Lower leg skin (tissue), 4 donors: ENCODE data around the gene CTDSPL. TPM values are rescaled to one million over a fixed set of nuclear protein-coding genes. Genes with fewer than 3 reads are reported as not detected.

Experiments
- DNase-seq, 2 donors: peaks; one replicate each; pipeline ENCODE4 v3.0.0-alpha.2; 2019; ENCODE audit warnings: low spot score in 2 of 2
- H3K4me3 ChIP-seq: fragments of 200-600 bp; sonication (generic); 2 replicates; pipeline ENCODE4 v1.5.1; 2017; ENCODE audit warnings: mild to moderate bottlenecking, low read depth; ENCODE audit not compliant: poor library complexity, severe bottlenecking
- POLR2A ChIP-seq, 2 donors: fragments of 450-650 bp; IDR thresholded peaks; one replicate each; pipeline ENCODE4 v1.6.1; 2016 to 2017; ENCODE audit warnings: antibody characterized with exemption in 2 of 2, mild to moderate bottlenecking in 1 of 2, moderate library complexity in 1 of 2
- WGBS, 2 donors: methylation state at CpG; one replicate each; pipeline ENCODE4 v1.1.5; 2018; 5-methylcytosine and 5-hydroxymethylcytosine counted together
- intact Hi-C: fragments of 100-400 bp; cut with DNase I; formaldehyde crosslinking; loops from one replicate; pipeline ENCODE4 v1.15.0; 2023; ENCODE audit warnings: low total_unique reads
- total RNA-seq, 4 donors: library from RNA; depleted of rRNA; stranded (reverse); fragments of >200 nt; gene quantifications; one replicate each; pipeline ENCODE4 v1.1.0, GENCODE V29; 2016
- TF ChIP-seq, protein P1 (sequence below), 3 donors: fragments of 450-650 bp; IDR thresholded peaks; one replicate each; pipeline ENCODE4 v1.5.1; 2016; ENCODE audit warnings: antibody characterized with exemption in 3 of 3, mild to moderate bottlenecking in 3 of 3, moderate library complexity in 2 of 3

CTDSPL gene
- total RNA-seq, 4 donors from 2014 or later, result 59.8 to 97.5 (median 94.6) TPM

DNA sequence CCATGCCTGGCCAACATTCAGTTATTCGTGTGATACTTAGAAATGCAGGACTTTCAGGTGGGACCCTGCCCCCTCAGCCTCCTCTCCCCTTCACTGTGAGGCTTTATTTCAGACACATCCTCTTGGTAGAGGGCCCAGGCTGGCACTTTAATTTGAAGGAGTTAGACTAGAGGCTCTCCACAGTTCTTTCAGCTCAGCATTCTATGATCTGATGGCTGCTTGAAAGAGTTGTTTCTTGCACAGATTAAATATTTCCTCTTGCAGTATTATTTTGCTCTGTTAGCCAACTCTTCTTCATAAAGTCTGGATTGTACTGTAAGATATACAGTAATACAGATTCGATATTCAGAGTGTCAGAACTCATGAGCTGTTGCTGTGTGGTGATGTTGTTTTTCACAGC, 35.1 kb downstream of the CTDSPL start:
- WGBS, 2 donors, result 47 to 62% methylated on average over 2 of the region's 2 CpGs

DNA sequence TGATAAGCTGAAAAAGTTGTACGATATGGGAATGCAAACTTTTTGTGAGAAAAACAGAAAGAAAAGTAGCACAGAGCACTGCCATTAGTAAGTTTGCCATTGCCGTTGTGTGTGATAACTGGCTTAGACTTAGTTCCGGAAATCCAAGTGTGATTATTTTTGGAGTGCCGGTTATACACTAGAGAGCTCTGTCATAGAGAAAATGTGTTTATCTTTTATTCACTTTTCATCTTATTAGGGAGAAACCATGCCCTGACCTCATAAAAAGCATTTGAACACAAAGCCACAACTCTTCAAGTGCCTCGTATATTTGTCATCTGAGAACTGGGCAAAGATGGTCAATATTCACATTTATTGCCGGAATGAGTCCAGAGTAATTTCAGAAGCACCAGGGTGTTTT, 36.1 kb downstream of the CTDSPL start:
- H3K4me3 ChIP-seq, result no peak overlapping the region
- no peak for DNase-seq
- 76 to 86% methylated on average over 6 of the region's 6 CpGs for WGBS, 2 donors
- TF ChIP-seq POLR2A (IDR thresholded peaks at IDR 0.05), result no peak
- TF ChIP-seq, protein P1, sequence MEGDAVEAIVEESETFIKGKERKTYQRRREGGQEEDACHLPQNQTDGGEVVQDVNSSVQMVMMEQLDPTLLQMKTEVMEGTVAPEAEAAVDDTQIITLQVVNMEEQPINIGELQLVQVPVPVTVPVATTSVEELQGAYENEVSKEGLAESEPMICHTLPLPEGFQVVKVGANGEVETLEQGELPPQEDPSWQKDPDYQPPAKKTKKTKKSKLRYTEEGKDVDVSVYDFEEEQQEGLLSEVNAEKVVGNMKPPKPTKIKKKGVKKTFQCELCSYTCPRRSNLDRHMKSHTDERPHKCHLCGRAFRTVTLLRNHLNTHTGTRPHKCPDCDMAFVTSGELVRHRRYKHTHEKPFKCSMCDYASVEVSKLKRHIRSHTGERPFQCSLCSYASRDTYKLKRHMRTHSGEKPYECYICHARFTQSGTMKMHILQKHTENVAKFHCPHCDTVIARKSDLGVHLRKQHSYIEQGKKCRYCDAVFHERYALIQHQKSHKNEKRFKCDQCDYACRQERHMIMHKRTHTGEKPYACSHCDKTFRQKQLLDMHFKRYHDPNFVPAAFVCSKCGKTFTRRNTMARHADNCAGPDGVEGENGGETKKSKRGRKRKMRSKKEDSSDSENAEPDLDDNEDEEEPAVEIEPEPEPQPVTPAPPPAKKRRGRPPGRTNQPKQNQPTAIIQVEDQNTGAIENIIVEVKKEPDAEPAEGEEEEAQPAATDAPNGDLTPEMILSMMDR (IDR thresholded peaks at IDR 0.05), result no peak
- intact Hi-C loops, result no loop called here

More for the DNA sequence above, 35.1 kb downstream of the CTDSPL start:
- no peak overlapping the region for H3K4me3 ChIP-seq
- intact Hi-C loops, result no loop called here
- TF ChIP-seq, protein P1 (IDR thresholded peaks at IDR 0.05), result no peak
- no peak for TF ChIP-seq POLR2A (IDR thresholded peaks at IDR 0.05)
- DNase-seq, result no peak

DNA sequence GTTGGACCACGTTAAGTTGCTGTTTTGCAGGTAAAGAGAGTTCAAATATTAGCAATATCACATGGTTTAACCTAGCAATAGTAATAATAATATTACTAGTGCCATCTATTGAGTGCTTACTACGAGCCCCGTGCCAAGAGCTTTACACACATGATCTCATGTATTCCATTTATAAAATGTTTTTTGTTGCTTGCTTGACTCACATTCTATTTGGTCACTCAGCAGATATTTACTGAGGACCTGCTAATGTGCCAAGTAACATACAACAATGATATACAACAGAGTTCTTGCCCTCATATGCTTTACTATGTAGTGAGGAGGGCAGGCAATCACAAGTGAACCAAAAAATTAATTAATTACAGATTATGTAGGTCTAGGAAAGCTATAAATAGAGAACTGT, 36.7 kb downstream of the CTDSPL start:
- intact Hi-C loops, result no loop called here
- no peak for DNase-seq
- no peak for TF ChIP-seq POLR2A (IDR thresholded peaks at IDR 0.05)
- TF ChIP-seq, protein P1 (IDR thresholded peaks at IDR 0.05), result no peak
- WGBS, 2 donors, result 74 to 80% methylated on average over 3 of the region's 3 CpGs
- no peak overlapping the region for H3K4me3 ChIP-seq

DNA sequence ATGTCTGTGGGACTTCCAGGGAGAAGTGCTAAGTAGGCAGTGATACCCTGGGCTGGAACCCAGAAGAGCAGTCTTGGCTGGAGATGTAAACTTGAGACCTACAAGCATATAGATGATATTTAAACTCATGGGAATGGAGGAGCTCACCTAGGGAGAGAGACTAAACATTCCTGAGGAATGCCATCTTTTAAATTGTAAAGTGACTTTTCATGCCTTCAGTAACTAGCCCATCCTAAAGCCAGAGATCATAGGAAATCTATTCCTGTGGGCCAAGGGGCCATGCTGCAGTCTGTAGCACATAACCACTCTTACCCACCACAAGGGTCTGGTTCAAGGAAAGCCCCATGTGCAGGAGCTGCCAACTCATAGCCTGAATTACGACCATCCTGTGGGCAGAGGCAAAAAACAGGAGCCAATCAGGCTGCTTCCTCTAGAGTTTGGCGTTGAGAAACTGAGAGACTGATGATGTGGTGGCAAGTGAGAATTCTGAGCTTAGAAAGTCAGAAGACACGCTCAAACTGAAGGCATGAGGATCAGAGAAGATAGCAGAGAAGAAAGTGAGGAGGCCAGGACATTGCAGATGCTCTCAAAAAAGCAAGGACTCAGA, 37.5 kb downstream of the CTDSPL start:
- H3K4me3 ChIP-seq, result no peak overlapping the region
- intact Hi-C loops, result no loop called here

DNA sequence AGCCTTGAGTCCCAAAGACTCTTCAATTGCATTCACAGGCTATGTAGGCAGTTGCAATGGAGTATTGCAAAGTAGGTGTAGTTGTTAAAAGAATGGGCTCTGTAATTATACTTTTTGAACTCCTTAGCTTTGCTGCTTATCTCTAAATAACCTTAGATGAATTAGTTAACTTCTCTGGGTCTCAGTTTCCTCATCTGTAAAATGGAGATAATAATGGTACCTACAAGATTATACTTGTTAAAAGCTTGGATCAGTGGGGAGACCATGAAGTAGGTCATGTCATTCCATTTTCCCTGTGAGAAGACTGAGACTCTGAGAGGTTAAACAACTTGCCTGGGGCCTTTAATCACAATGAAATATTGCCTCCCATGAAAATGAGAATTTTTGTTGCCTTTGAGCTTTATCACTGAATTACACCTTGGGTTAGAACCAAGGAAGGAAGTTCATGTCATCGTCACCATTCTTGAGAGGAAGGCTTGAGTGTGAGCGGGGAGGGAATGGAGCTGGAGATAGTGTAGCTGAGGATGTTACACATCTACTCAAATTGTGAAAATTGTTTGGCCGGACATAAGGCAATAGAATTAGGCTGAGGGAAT, 38.1 kb downstream of the CTDSPL start:
- no peak for TF ChIP-seq POLR2A (IDR thresholded peaks at IDR 0.05)
- TF ChIP-seq, protein P1 (IDR thresholded peaks at IDR 0.05), result no peak
- 92 to 94% methylated on average over 3 of the region's 3 CpGs for WGBS, 2 donors
- intact Hi-C loops, result no loop called here
- H3K4me3 ChIP-seq, result no peak overlapping the region
- DNase-seq, result no peak

More for the DNA sequence above, 37.5 kb downstream of the CTDSPL start:
- no peak for DNase-seq
- WGBS, 2 donors, result 81 to 83% methylated on average over 3 of the region's 3 CpGs
- no peak for TF ChIP-seq POLR2A (IDR thresholded peaks at IDR 0.05)
- TF ChIP-seq, protein P1 (IDR thresholded peaks at IDR 0.05), result no peak
